Trophoblast cell (in vitro differentiated cells and primary cell): ENCODE results near the gene PCK2.

Experiments used
- DNase-seq, 2 donors: peaks; one replicate each; pipeline ENCODE4 v3.0.0-alpha.2; 2016
- H2AFZ ChIP-seq: 2 replicates; pipeline ENCODE4 v1.6.1; 2013; ENCODE audit warnings: low read length, moderate library complexity, mild to moderate bottlenecking; ENCODE audit not compliant: insufficient read depth, poor library complexity
- H2AK5ac ChIP-seq: 2 replicates; pipeline ENCODE4 v1.6.1; 2013; ENCODE audit warnings: mild to moderate bottlenecking, low read length
- H2BK120ac ChIP-seq: 2 replicates; pipeline ENCODE4 v1.6.1; 2013; ENCODE audit warnings: low read length, mild to moderate bottlenecking, moderate library complexity; ENCODE audit not compliant: insufficient read depth, poor library complexity
- H2BK12ac ChIP-seq: 2 replicates; pipeline ENCODE4 v1.6.1; 2013; ENCODE audit warnings: mild to moderate bottlenecking, low read length, moderate library complexity
- H2BK5ac ChIP-seq: 2 replicates; pipeline ENCODE4 v1.6.1; 2013; ENCODE audit warnings: low read length, low read depth, moderate library complexity, mild to moderate bottlenecking; ENCODE audit not compliant: poor library complexity
- H3K14ac ChIP-seq: 2 replicates; pipeline ENCODE4 v1.6.1; 2013; ENCODE audit warnings: mild to moderate bottlenecking, low read length
- H3K18ac ChIP-seq: 2 replicates; pipeline ENCODE4 v1.6.1; 2013; ENCODE audit warnings: mild to moderate bottlenecking, low read length
- H3K23ac ChIP-seq: 2 replicates; pipeline ENCODE4 v1.6.1; 2013; ENCODE audit warnings: low read length
- H3K27ac ChIP-seq: 2 replicates; pipeline ENCODE4 v1.5.1; 2013; ENCODE audit warnings: low read depth, mild to moderate bottlenecking, inconsistent platforms, low read length, moderate library complexity
- H3K27me3 ChIP-seq: 2 replicates; pipeline ENCODE4 v1.6.1; 2013; ENCODE audit warnings: inconsistent platforms, mild to moderate bottlenecking, low read length, moderate library complexity; ENCODE audit not compliant: insufficient read depth
- H3K36me3 ChIP-seq, 2 experiments: 1 replicate in 1 of 2; 2 replicates in 1 of 2; pipeline ENCODE4 v1.6.1; 2013; ENCODE audit warnings: low read length in 2 of 2, mild to moderate bottlenecking in 2 of 2, moderate library complexity in 1 of 2; ENCODE audit not compliant: insufficient read depth in 2 of 2, control insufficient read depth in 1 of 2
- H3K4ac ChIP-seq: 2 replicates; pipeline ENCODE4 v1.6.1; 2013; ENCODE audit warnings: low read depth, mild to moderate bottlenecking, low read length, moderate library complexity
- H3K4me1 ChIP-seq, 2 experiments: 1 replicate in 1 of 2; 2 replicates in 1 of 2; pipeline ENCODE4 v1.6.1; 2013; ENCODE audit warnings: low read length in 2 of 2, mild to moderate bottlenecking in 2 of 2, moderate library complexity in 1 of 2; ENCODE audit not compliant: insufficient read depth in 2 of 2, control insufficient read depth in 1 of 2
- H3K4me2 ChIP-seq: 2 replicates; pipeline ENCODE4 v1.6.1; 2013; ENCODE audit warnings: inconsistent platforms, mild to moderate bottlenecking, low read length, moderate library complexity
- H3K4me3 ChIP-seq: 2 replicates; pipeline ENCODE4 v1.5.1; 2013; ENCODE audit warnings: mild to moderate bottlenecking, low read depth, low read length, inconsistent platforms
- H3K79me1 ChIP-seq: one replicate; pipeline ENCODE4 v1.6.1; 2013; ENCODE audit warnings: low read length
- H3K79me2 ChIP-seq: 2 replicates; pipeline ENCODE4 v1.6.1; 2013; ENCODE audit warnings: low read length, mild to moderate bottlenecking; ENCODE audit not compliant: control insufficient read depth, insufficient read depth, poor library complexity
- H3K9ac ChIP-seq: 2 replicates; pipeline ENCODE4 v1.6.1; 2013; ENCODE audit warnings: mild to moderate bottlenecking, low read length
- H3K9me3 ChIP-seq: 2 replicates; pipeline ENCODE4 v1.6.1; 2013; ENCODE audit warnings: low read depth, mild to moderate bottlenecking, control low read depth, inconsistent platforms, low read length; ENCODE audit not compliant: insufficient read depth
- H4K12ac ChIP-seq: 2 replicates; pipeline ENCODE4 v1.6.1; 2013; ENCODE audit warnings: low read depth, mild to moderate bottlenecking, low read length, moderate library complexity
- H4K8ac ChIP-seq: 2 replicates; pipeline ENCODE4 v1.6.1; 2013; ENCODE audit warnings: low read depth, mild to moderate bottlenecking, low read length, moderate library complexity
- H4K91ac ChIP-seq: one replicate; pipeline ENCODE4 v1.6.1; 2013; ENCODE audit warnings: low read depth, mild to moderate bottlenecking, low read length, moderate library complexity
- WGBS: extraction: QIAGEN DNeasy Blood & Tissue Kit; methylation state at CpG from one replicate; pipeline ENCODE4 v1.1.7; 2013; ENCODE audit warnings: missing lambda C conversion rate; ENCODE audit not compliant: insufficient read length, insufficient coverage; ENCODE audit errors: extremely low coverage; 5-methylcytosine and 5-hydroxymethylcytosine counted together

The PCK2 gene

DNA sequence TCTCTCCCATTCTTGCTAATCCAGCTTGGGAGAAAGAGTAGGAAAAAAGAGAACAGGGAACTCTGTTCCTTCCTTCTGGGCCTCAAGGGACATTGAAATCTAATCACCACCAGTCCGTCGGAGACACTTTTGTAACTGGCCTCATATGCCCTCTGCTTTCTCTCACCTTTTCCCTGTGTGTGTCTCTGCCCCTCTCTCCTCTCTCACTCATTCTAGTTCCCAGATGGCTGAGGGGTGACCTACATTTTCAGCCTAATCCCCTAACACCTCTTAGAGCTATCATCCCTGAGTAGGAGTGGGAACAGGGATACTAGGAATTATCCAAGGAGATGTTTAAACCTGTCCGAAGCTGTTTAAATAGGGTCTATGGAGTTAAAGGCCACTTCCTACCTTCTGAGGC is 8.9 kb upstream of the PCK2 start:
- Histone ChIP-seq H3K14ac (no peak overlapping the region), H3K36me3 (no peaks in the 10 kb centered on the region), H4K8ac (no peak overlapping the region), H3K9ac (no peak overlapping the region), H4K91ac (no peak overlapping the region), H2BK5ac (no peak overlapping the region), H3K79me1 (no peaks in the 10 kb centered on the region), H2BK120ac (no peak overlapping the region), H3K23ac (no peak overlapping the region), H2AFZ (no peak overlapping the region), H3K4me2 (no peak overlapping the region), H3K18ac (no peak overlapping the region), H4K12ac (no peak overlapping the region), H3K4ac (no peak overlapping the region), H2BK12ac (no peak overlapping the region), H3K9me3 (no peaks in the 10 kb centered on the region), H3K4me1 (peaks cover 3 to 6% of the 10 kb centered on the region in 2 experiments), H3K4me3 (no peak overlapping the region), H2AK5ac (no peak overlapping the region), H3K79me2 (no peaks in the 10 kb centered on the region), H3K27me3 (peaks cover 13% of the 10 kb centered on the region), H3K27ac (no peak overlapping the region)
- no peak for DNase-seq
- WGBS, result no CpG with 5 or more reads among the region's 3 CpGs

- H3K4me2 ChIP-seq, result no peak overlapping the region
- H3K79me1 ChIP-seq, result no peaks in the 10 kb centered on the region
- no peak overlapping the region for H4K91ac ChIP-seq
- H3K23ac ChIP-seq, result no peak overlapping the region
- no peak overlapping the region for H3K14ac ChIP-seq
- H3K9ac ChIP-seq, result no peak overlapping the region
- no peak overlapping the region for H3K4me3 ChIP-seq
- no peak overlapping the region for H2BK120ac ChIP-seq
- no peak overlapping the region for H3K4ac ChIP-seq
- H2BK5ac ChIP-seq, result no peak overlapping the region
- WGBS, result no CpG with 5 or more reads among the region's 3 CpGs
- no peak overlapping the region for H3K18ac ChIP-seq
- no peak overlapping the region for H2BK12ac ChIP-seq
- no peak overlapping the region for H3K27ac ChIP-seq
- no peak overlapping the region for H4K12ac ChIP-seq
- no peaks in the 10 kb centered on the region for H3K36me3 ChIP-seq
- H3K79me2 ChIP-seq, result no peaks in the 10 kb centered on the region
- no peak overlapping the region for H4K8ac ChIP-seq
- no peak overlapping the region for H2AK5ac ChIP-seq
- H2AFZ ChIP-seq, result no peak overlapping the region
- peaks cover 0 to under 1% of the 10 kb centered on the region in 2 experiments for H3K4me1 ChIP-seq
- H3K27me3 ChIP-seq, result peaks cover 5% of the 10 kb centered on the region
- H3K9me3 ChIP-seq, result no peaks in the 10 kb centered on the region
- no peak for DNase-seq
These were observed 7.7 kb upstream of the PCK2 start for GRCh38 chr14:24086193-24086955.

- H3K4me2 ChIP-seq, result no peak overlapping the region
- no peak overlapping the region for H2AK5ac ChIP-seq
- H3K9me3 ChIP-seq, result no peaks in the 10 kb centered on the region
- no peak overlapping the region for H2AFZ ChIP-seq
- H3K79me2 ChIP-seq, result no peaks in the 10 kb centered on the region
- H4K12ac ChIP-seq, result no peak overlapping the region
- H3K23ac ChIP-seq, result no peak overlapping the region
- H2BK120ac ChIP-seq, result no peak overlapping the region
- WGBS, result no CpG with 5 or more reads among the region's 1 CpG
- H3K36me3 ChIP-seq, result no peaks in the 10 kb centered on the region
- no peaks in the 10 kb centered on the region for H3K27me3 ChIP-seq
- H3K27ac ChIP-seq, result no peak overlapping the region
- H3K18ac ChIP-seq, result no peak overlapping the region
- H4K8ac ChIP-seq, result no peak overlapping the region
- no peaks in the 10 kb centered on the region for H3K79me1 ChIP-seq
- H2BK5ac ChIP-seq, result no peak overlapping the region
- H4K91ac ChIP-seq, result no peak overlapping the region
- H3K4me3 ChIP-seq, result no peak overlapping the region
- no peak overlapping the region for H2BK12ac ChIP-seq
- H3K4me1 ChIP-seq, result no peaks in the 10 kb centered on the region
- no peak overlapping the region for H3K14ac ChIP-seq
- no peak overlapping the region for H3K4ac ChIP-seq
- no peak overlapping the region for H3K9ac ChIP-seq
- no peak for DNase-seq
These were observed 7.1 kb upstream of the PCK2 start for GRCh38 chr14:24087004-24087403.

GRCh38 chr14:24088095-24088494 is 6.0 kb upstream of the PCK2 start:
- H3K4ac ChIP-seq, result no peak overlapping the region
- H3K9me3 ChIP-seq, result no peaks in the 10 kb centered on the region
- DNase-seq, result no peak
- H2BK120ac ChIP-seq, result no peak overlapping the region
- H4K8ac ChIP-seq, result no peak overlapping the region
- H3K36me3 ChIP-seq, result no peaks in the 10 kb centered on the region
- H2BK5ac ChIP-seq, result no peak overlapping the region
- H3K14ac ChIP-seq, result no peak overlapping the region
- no peak overlapping the region for H3K9ac ChIP-seq
- H3K79me2 ChIP-seq, result no peaks in the 10 kb centered on the region
- no peak overlapping the region for H2BK12ac ChIP-seq
- no CpG with 5 or more reads among the region's 2 CpGs for WGBS
- no peak overlapping the region for H3K18ac ChIP-seq
- H2AFZ ChIP-seq, result no peak overlapping the region
- no peak overlapping the region for H3K23ac ChIP-seq
- no peak overlapping the region for H3K4me2 ChIP-seq
- H3K4me3 ChIP-seq, result no peak overlapping the region
- no peak overlapping the region for H2AK5ac ChIP-seq
- H4K91ac ChIP-seq, result no peak overlapping the region
- no peaks in the 10 kb centered on the region for H3K79me1 ChIP-seq
- no peaks in the 10 kb centered on the region for H3K27me3 ChIP-seq
- no peak overlapping the region for H3K27ac ChIP-seq
- H4K12ac ChIP-seq, result no peak overlapping the region
- H3K4me1 ChIP-seq, result no peaks in the 10 kb centered on the region
